Endothelial cell (in vitro differentiated cells): ENCODE results near the gene TAF10. TPM values are rescaled to one million over a fixed set of nuclear protein-coding genes. Genes with fewer than 3 reads are reported as not detected.

Experiments
- DNase-seq: peaks from one replicate; pipeline ENCODE4 v3.0.0; 2021; ENCODE audit warnings: low spot score
- H3K27ac Mint-ChIP-seq: one replicate; pipeline ENCODE4 v1.8.0; 2021; ENCODE audit warnings: mixed read lengths, inconsistent platforms; ENCODE audit not compliant: unreplicated experiment
- H3K27me3 Mint-ChIP-seq: one replicate; pipeline ENCODE4 v1.8.0; 2021; ENCODE audit warnings: mild to moderate bottlenecking, moderate library complexity, mixed read lengths, inconsistent platforms; ENCODE audit not compliant: unreplicated experiment
- H3K36me3 Mint-ChIP-seq: one replicate; pipeline ENCODE4 v1.8.0; 2021; ENCODE audit warnings: mild to moderate bottlenecking, low read depth, mixed read lengths, inconsistent platforms; ENCODE audit not compliant: unreplicated experiment
- H3K4me1 Mint-ChIP-seq: one replicate; pipeline ENCODE4 v1.8.0; 2021; ENCODE audit warnings: mild to moderate bottlenecking, mixed read lengths, inconsistent platforms; ENCODE audit not compliant: unreplicated experiment
- H3K4me3 Mint-ChIP-seq: one replicate; pipeline ENCODE4 v1.8.0; 2021; ENCODE audit warnings: mild to moderate bottlenecking, mixed read lengths, inconsistent platforms; ENCODE audit not compliant: unreplicated experiment
- H3K9me3 Mint-ChIP-seq: one replicate; pipeline ENCODE4 v1.8.0; 2021; ENCODE audit warnings: mixed read lengths, inconsistent platforms; ENCODE audit not compliant: unreplicated experiment
- CTCF ChIP-seq: fragments of 200-600 bp; sonication (generic); IDR thresholded peaks from one replicate; pipeline ENCODE4 v1.5.0; 2021; ENCODE audit warnings: antibody characterized with exemption; ENCODE audit not compliant: unreplicated experiment
- total RNA-seq: library from RNA; stranded (reverse); fragmentation: NEBNext Ultra II Directional; extraction: Animal tissue kit (Norgen Biotek cat#: 25700); gene quantifications from one replicate; pipeline ENCODE4 v1.2.1, GENCODE V29; 2021; ENCODE audit not compliant: unreplicated experiment

The TAF10 gene
- total RNA-seq, 1 donor from 2014 or later, result 62.2 TPM

- Mint-ChIP-seq H3K4me3 (no peak overlapping the region), H3K4me1 (peaks cover 22% of the 10 kb centered on the region), H3K27ac (no peak overlapping the region), H3K36me3 (peaks cover 9% of the 10 kb centered on the region), H3K27me3 (peaks cover 8% of the 10 kb centered on the region), H3K9me3 (no peaks in the 10 kb centered on the region)
- no peak for TF ChIP-seq CTCF
- DNase-seq, result no peak
These were observed 50.7 kb downstream of the TAF10 start for GRCh38 chr11:6561288-6561687.

Other genes with a start within 250 kb of the TAF10 start
- gene SMPD1, start 221.7 kb downstream of the TAF10 start, total RNA-seq, result 24.8 TPM
- 43.6 TPM for gene APBB1, start 193.1 kb downstream of the TAF10 start, total RNA-seq
- gene HPX, start 171.2 kb downstream of the TAF10 start, total RNA-seq, result 1.4 TPM
- gene TRIM3, start 138.3 kb downstream of the TAF10 start, total RNA-seq, result 26.0 TPM
- gene ARFIP2, start 130.9 kb downstream of the TAF10 start, total RNA-seq, result 46.7 TPM
- gene TIMM10B, start 130.7 kb downstream of the TAF10 start, total RNA-seq, result 42.2 TPM
- 8.5 TPM for gene DNHD1, start 114.9 kb downstream of the TAF10 start, total RNA-seq
- gene RRP8, start 8.6 kb downstream of the TAF10 start, total RNA-seq, result 14.6 TPM
- 183 TPM for gene ILK, start 8.4 kb downstream of the TAF10 start, total RNA-seq
- 52.9 TPM for gene TPP1, start 7.2 kb upstream of the TAF10 start, total RNA-seq
- 156 TPM for gene DCHS1, start 43.6 kb upstream of the TAF10 start, total RNA-seq
- 44.8 TPM for gene MRPL17, start 71.1 kb upstream of the TAF10 start, total RNA-seq
- 0.26 TPM for gene OR2AG2, start 159.8 kb upstream of the TAF10 start, total RNA-seq
- not detected for gene OR2AG1, start 170.8 kb upstream of the TAF10 start, total RNA-seq
- gene OR6A2, start 187.5 kb upstream of the TAF10 start, total RNA-seq, result 0.51 TPM
- not detected for gene OR10A5, start 233.5 kb upstream of the TAF10 start, total RNA-seq